Testis (tissue), 2 donors: ENCODE measurements around the gene EVX2.

ENCODE experiments used
- CTCF ChIP-seq, 3 experiments: fragments of 450-650 bp in 2 of 3; fragments of 200-600 bp in 1 of 3; sonication (generic) in 1 of 3; IDR thresholded peaks; one replicate each; pipeline ENCODE4 v1.5.1; 2016 to 2019; ENCODE audit warnings: antibody characterized with exemption in 3 of 3, mild to moderate bottlenecking in 2 of 3, moderate library complexity in 1 of 3
- POLR2A ChIP-seq: fragments of 450-650 bp; IDR thresholded peaks from one replicate; pipeline ENCODE4 v1.6.1; 2017; ENCODE audit warnings: antibody characterized with exemption, mild to moderate bottlenecking, moderate library complexity

DNA sequence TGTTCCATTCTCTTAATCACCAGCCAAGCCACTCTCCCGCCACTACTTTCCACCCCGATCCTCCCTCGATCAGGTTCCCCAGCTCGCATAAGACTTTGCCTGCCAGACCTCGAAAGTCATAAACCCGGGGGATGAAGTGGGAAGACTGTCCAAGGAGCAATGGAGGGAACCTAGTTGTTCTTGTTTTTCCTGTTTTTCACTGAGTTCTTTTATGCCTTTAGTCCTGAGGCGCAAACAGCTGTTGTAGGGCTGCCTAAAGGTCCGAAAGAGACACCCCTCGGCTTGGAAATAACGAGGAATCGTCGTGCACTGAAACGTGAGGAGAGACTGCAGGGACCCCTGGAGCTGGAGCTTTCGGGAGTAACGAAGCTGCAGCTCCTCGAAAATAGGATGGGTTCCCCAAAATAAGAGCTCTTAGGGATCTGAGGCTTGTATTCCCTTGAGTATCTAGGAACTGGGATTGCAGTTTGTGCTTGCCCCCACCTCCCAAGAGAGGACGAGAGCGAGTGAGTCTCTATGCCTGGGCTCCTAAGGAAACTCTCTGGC is 14.1 kb upstream of the EVX2 start:
- no peak for TF ChIP-seq CTCF (IDR thresholded peaks at IDR 0.05)
- TF ChIP-seq POLR2A, result no peak
